ENCODE measurements around the gene KRT13. TPM values are rescaled to one million over a fixed set of nuclear protein-coding genes. Genes with fewer than 3 reads are reported as not detected.

Gene KRT13
- total RNA-seq, 1 donor from 2014 or later: not detected

GRCh38 chr17:41536741-41537613, 31.6 kb upstream of the KRT13 start:
- DNase-seq (ENCODE audit: low read depth, low spot score): no peak
- H3K4me1 Mint-ChIP-seq: no peaks in the 10 kb centered on the region
- no peak overlapping the region for H3K4me3 Mint-ChIP-seq
- TF ChIP-seq, protein P1, sequence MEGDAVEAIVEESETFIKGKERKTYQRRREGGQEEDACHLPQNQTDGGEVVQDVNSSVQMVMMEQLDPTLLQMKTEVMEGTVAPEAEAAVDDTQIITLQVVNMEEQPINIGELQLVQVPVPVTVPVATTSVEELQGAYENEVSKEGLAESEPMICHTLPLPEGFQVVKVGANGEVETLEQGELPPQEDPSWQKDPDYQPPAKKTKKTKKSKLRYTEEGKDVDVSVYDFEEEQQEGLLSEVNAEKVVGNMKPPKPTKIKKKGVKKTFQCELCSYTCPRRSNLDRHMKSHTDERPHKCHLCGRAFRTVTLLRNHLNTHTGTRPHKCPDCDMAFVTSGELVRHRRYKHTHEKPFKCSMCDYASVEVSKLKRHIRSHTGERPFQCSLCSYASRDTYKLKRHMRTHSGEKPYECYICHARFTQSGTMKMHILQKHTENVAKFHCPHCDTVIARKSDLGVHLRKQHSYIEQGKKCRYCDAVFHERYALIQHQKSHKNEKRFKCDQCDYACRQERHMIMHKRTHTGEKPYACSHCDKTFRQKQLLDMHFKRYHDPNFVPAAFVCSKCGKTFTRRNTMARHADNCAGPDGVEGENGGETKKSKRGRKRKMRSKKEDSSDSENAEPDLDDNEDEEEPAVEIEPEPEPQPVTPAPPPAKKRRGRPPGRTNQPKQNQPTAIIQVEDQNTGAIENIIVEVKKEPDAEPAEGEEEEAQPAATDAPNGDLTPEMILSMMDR (conservative IDR thresholded peaks at IDR 0.05): no peak
- H3K36me3 Mint-ChIP-seq (ENCODE audit: low read depth): no peaks in the 10 kb centered on the region
- peaks cover 19% of the 10 kb centered on the region for H3K27me3 Mint-ChIP-seq (ENCODE audit: low read depth)
- H3K9me3 Mint-ChIP-seq: no peaks in the 10 kb centered on the region
- peak overlapping the region; percentile 19 for H3K27ac Mint-ChIP-seq (ENCODE audit: unreplicated experiment)

- Mint-ChIP-seq H3K27ac (ENCODE audit: unreplicated experiment) (no peak overlapping the region), H3K4me3 (no peak overlapping the region), H3K36me3 (ENCODE audit: low read depth) (no peaks in the 10 kb centered on the region), H3K9me3 (no peaks in the 10 kb centered on the region), H3K4me1 (no peaks in the 10 kb centered on the region), H3K27me3 (ENCODE audit: low read depth) (peaks cover 28% of the 10 kb centered on the region)
- TF ChIP-seq, protein P1 (conservative IDR thresholded peaks at IDR 0.05): no peak
- no peak for DNase-seq (ENCODE audit: low read depth, low spot score)
Measured at GRCh38 chr17:41535764-41536481, 30.5 kb upstream of the KRT13 start.

- Mint-ChIP-seq H3K9me3 (no peaks in the 10 kb centered on the region), H3K4me3 (no peak overlapping the region), H3K27ac (ENCODE audit: unreplicated experiment) (no peak overlapping the region), H3K4me1 (no peaks in the 10 kb centered on the region), H3K36me3 (ENCODE audit: low read depth) (no peaks in the 10 kb centered on the region), H3K27me3 (ENCODE audit: low read depth) (peaks cover 37% of the 10 kb centered on the region)
- DNase-seq (ENCODE audit: low read depth, low spot score): no peak
- TF ChIP-seq, protein P1 (conservative IDR thresholded peaks at IDR 0.05): no peak
Measured at GRCh38 chr17:41534899-41535546, 29.6 kb upstream of the KRT13 start.

GRCh38 chr17:41533613-41534012, 28.2 kb upstream of the KRT13 start:
- Mint-ChIP-seq H3K9me3 (no peaks in the 10 kb centered on the region), H3K36me3 (ENCODE audit: low read depth) (no peaks in the 10 kb centered on the region), H3K27ac (ENCODE audit: unreplicated experiment) (no peak overlapping the region), H3K27me3 (ENCODE audit: low read depth) (peaks cover 51% of the 10 kb centered on the region), H3K4me3 (no peak overlapping the region), H3K4me1 (no peaks in the 10 kb centered on the region)
- TF ChIP-seq, protein P1 (conservative IDR thresholded peaks at IDR 0.05): no peak
- no peak for DNase-seq (ENCODE audit: low read depth, low spot score)

DNA sequence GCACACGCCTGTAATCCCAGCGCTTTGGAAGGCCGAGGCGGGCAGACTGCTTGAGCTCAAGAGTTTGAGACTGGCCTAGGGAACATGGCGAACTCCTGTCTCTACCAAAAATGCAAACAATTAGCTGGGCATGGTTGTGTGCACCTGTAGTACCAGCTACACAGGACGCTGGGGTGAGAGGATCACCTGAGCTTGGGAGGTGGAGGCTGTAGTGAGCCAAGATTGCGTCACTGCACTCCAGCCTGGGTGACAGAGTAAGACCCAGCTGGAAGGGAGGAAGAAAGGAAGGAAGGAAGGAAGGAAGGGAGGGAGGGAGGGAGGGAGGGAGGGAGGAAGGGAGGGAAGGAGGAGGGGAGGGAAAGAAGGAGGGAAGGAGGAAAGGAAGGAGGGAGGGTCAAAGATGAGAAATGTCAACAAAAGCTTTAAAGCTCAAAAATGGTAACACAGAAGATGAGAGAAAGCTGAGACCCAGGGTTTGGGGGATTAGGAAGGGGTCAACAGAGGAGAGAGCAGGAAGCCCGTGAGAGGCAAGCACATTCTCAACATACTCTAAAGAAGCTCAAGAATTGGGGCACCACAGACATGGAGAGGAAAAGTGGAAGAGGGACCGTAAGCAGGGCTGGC, 27.6 kb upstream of the KRT13 start:
- Mint-ChIP-seq H3K27me3 (ENCODE audit: low read depth) (peaks cover 57% of the 10 kb centered on the region), H3K4me1 (no peaks in the 10 kb centered on the region), H3K27ac (ENCODE audit: unreplicated experiment) (peak overlapping the region; percentile 88), H3K4me3 (no peak overlapping the region), H3K36me3 (ENCODE audit: low read depth) (no peaks in the 10 kb centered on the region), H3K9me3 (no peaks in the 10 kb centered on the region)
- DNase-seq (ENCODE audit: low read depth, low spot score): no peak
- TF ChIP-seq, protein P1 (conservative IDR thresholded peaks at IDR 0.05): no peak
